Loucy (cell line): ENCODE results near the gene MKLN1.
A peak's percentile ranks its signal among the peaks of the same experiment; 100 is the strongest.
"Not testable (repeated sequence)": the region's sequence is repeated elsewhere in the genome, so short reads cannot be mapped to it uniquely, and the experiment has no call there.

Source experiments
- H2AFZ ChIP-seq: fragments of 200-600 bp; sonication (generic); 2 replicates; pipeline ENCODE4 v1.6.0; 2016; ENCODE audit warnings: antibody characterized with exemption, mild to moderate bottlenecking, low read length, moderate library complexity
- H3F3A ChIP-seq: fragments of 200-600 bp; 2 replicates; pipeline ENCODE4 v1.6.0; 2016; ENCODE audit warnings: antibody characterized with exemption, low read depth, mild to moderate bottlenecking
- H3K27me3 ChIP-seq: fragments of 200-600 bp; sonication (generic); 2 replicates; pipeline ENCODE4 v1.6.1; 2014; ENCODE audit warnings: low read length, mild to moderate bottlenecking; ENCODE audit not compliant: insufficient read depth, poor library complexity, severe bottlenecking
- H3K36me3 ChIP-seq: fragments of 200-600 bp; sonication (generic); 2 replicates; pipeline ENCODE4 v1.6.1; 2016; ENCODE audit warnings: low read length; ENCODE audit not compliant: insufficient read depth
- H3K4me1 ChIP-seq: fragments of 200-600 bp; sonication (generic); 2 replicates; pipeline ENCODE4 v1.5.1; 2014; ENCODE audit warnings: low read length, mild to moderate bottlenecking; ENCODE audit not compliant: insufficient read depth, poor library complexity, severe bottlenecking
- H3K4me2 ChIP-seq: fragments of 200-600 bp; sonication (generic); 2 replicates; pipeline ENCODE4 v1.6.0; 2014; ENCODE audit warnings: antibody characterized with exemption, low read length, low read depth, mild to moderate bottlenecking; ENCODE audit not compliant: poor library complexity, severe bottlenecking
- H3K4me3 ChIP-seq: fragments of 200-600 bp; sonication (generic); 2 replicates; pipeline ENCODE4 v1.5.1; 2014; ENCODE audit warnings: low read length, mild to moderate bottlenecking, mixed read lengths; ENCODE audit not compliant: poor library complexity, severe bottlenecking
- H3K79me2 ChIP-seq: fragments of 200-600 bp; sonication (generic); 2 replicates; pipeline ENCODE4 v1.6.1; 2014; ENCODE audit warnings: low read length; ENCODE audit not compliant: insufficient read depth
- H3K9ac ChIP-seq: fragments of 200-600 bp; sonication (generic); 2 replicates; pipeline ENCODE4 v1.6.0; 2014; ENCODE audit warnings: mild to moderate bottlenecking, low read depth, low read length, moderate library complexity; ENCODE audit not compliant: poor library complexity, severe bottlenecking
- H3K9me2 ChIP-seq: fragments of 200-600 bp; sonication (generic); replicated peaks from 2 replicates; pipeline ENCODE4 v1.6.1; 2016; ENCODE audit warnings: low read depth, low read length, mixed read lengths
- H3K9me3 ChIP-seq: fragments of 200-600 bp; sonication (generic); 2 replicates; pipeline ENCODE4 v1.6.1; 2014; ENCODE audit warnings: mild to moderate bottlenecking, antibody characterized with exemption, low read length, low read depth; ENCODE audit not compliant: insufficient read depth
- H4K20me1 ChIP-seq: fragments of 200-600 bp; sonication (generic); 2 replicates; pipeline ENCODE4 v1.6.0; 2014; ENCODE audit warnings: antibody characterized with exemption, low read length, mild to moderate bottlenecking; ENCODE audit not compliant: insufficient read depth, poor library complexity, severe bottlenecking
- CTCF ChIP-seq: fragments of 200-600 bp; sonication (generic); conservative IDR thresholded peaks from 2 replicates; pipeline ENCODE4 v1.5.1; 2014; ENCODE audit warnings: mild to moderate bottlenecking, antibody characterized with exemption, low read length
- EZH2phosphoT487 ChIP-seq: fragments of 200-600 bp; IDR thresholded peaks from 2 replicates; pipeline ENCODE4 v1.6.1; 2018; ENCODE audit warnings: antibody characterized with exemption, mild to moderate bottlenecking, moderate library complexity, borderline replicate concordance

Gene MKLN1

GRCh38 chr7:131302876-131303707, 24.6 kb upstream of the MKLN1 start:
- peaks cover 5% of the 10 kb centered on the region; the same call in 1 of the 2 replicates for H3K9me3 ChIP-seq
- H3K79me2 ChIP-seq: no peaks in the 10 kb centered on the region
- H4K20me1 ChIP-seq: no peaks in the 10 kb centered on the region
- H3K27me3 ChIP-seq: no peaks in the 10 kb centered on the region
- H3K9me2 ChIP-seq: no peaks in the 10 kb centered on the region
- no peak overlapping the region for H2AFZ ChIP-seq
- H3K4me1 ChIP-seq: no peaks in the 10 kb centered on the region
- no peaks in the 10 kb centered on the region for H3F3A ChIP-seq
- H3K4me2 ChIP-seq: no peak overlapping the region
- TF ChIP-seq CTCF: peak; percentile 64
- no peak for TF ChIP-seq EZH2phosphoT487
- no peak overlapping the region for H3K4me3 ChIP-seq
- H3K9ac ChIP-seq: no peak overlapping the region
- no peaks in the 10 kb centered on the region for H3K36me3 ChIP-seq

- Histone ChIP-seq H3K9ac (no peak overlapping the region), H3F3A (no peaks in the 10 kb centered on the region), H3K79me2 (no peaks in the 10 kb centered on the region), H3K9me3 (peaks cover 7% of the 10 kb centered on the region; the same call in 1 of the 2 replicates), H3K27me3 (no peaks in the 10 kb centered on the region), H4K20me1 (no peaks in the 10 kb centered on the region), H3K4me2 (no peak overlapping the region), H3K4me1 (no peaks in the 10 kb centered on the region), H3K4me3 (no peak overlapping the region), H3K36me3 (no peaks in the 10 kb centered on the region), H3K9me2 (no peaks in the 10 kb centered on the region), H2AFZ (no peak overlapping the region)
- TF ChIP-seq CTCF (no peak), EZH2phosphoT487 (no peak)
Observed at GRCh38 chr7:131305152-131305551, 22.5 kb upstream of the MKLN1 start.

- not testable (repeated sequence) for H4K20me1 ChIP-seq, H3K4me2 ChIP-seq, H3K9me3 ChIP-seq, H3F3A ChIP-seq, H3K27me3 ChIP-seq, H3K4me3 ChIP-seq, H2AFZ ChIP-seq, H3K4me1 ChIP-seq, H3K9ac ChIP-seq, H3K36me3 ChIP-seq, H3K79me2 ChIP-seq, H3K9me2 ChIP-seq
Observed at GRCh38 chr7:131306041-131306440, 21.6 kb upstream of the MKLN1 start.

- H3K79me2 ChIP-seq: no peaks in the 10 kb centered on the region
- H3K9ac ChIP-seq: no peak overlapping the region
- no peaks in the 10 kb centered on the region for H3K4me1 ChIP-seq
- H3K9me2 ChIP-seq: no peaks in the 10 kb centered on the region
- TF ChIP-seq EZH2phosphoT487 (no peak), CTCF (no peak)
- no peaks in the 10 kb centered on the region for H3K36me3 ChIP-seq
- no peaks in the 10 kb centered on the region for H4K20me1 ChIP-seq
- H3K9me3 ChIP-seq: peaks cover 10% of the 10 kb centered on the region; the same call in 1 of the 2 replicates
- no peak overlapping the region for H2AFZ ChIP-seq
- H3K4me2 ChIP-seq: no peak overlapping the region
- H3F3A ChIP-seq: no peaks in the 10 kb centered on the region
- H3K4me3 ChIP-seq: no peak overlapping the region
- no peaks in the 10 kb centered on the region for H3K27me3 ChIP-seq
Observed at GRCh38 chr7:131306777-131307176, 20.9 kb upstream of the MKLN1 start.
